ENCODE measurements around the gene CNTNAP2. TPM values are rescaled to one million over a fixed set of nuclear protein-coding genes. Genes with fewer than 3 reads are reported as not detected.

The CNTNAP2 gene
- total RNA-seq, 4 donors from 2014 or later, result 0.91 to 16.0 TPM; not detected in 2

GRCh38 chr7:146764458-146764857 lies 647.9 kb downstream of the CNTNAP2 start:
- Histone ChIP-seq H3K27me3 (no peaks in the 10 kb centered on the region), H3K36me3 (no peaks in the 10 kb centered on the region), H3K4me3 (no peak overlapping the region), H3K27ac (no peak overlapping the region), H3K9me3 (no peaks in the 10 kb centered on the region), H3K4me1 (no peaks in the 10 kb centered on the region)
- TF ChIP-seq POLR2A (IDR thresholded peaks at IDR 0.05) (no peak), CTCF (IDR thresholded peaks at IDR 0.05) (no peak)
- no peak for DNase-seq
- intact Hi-C loops (cut with DNase I; ENCODE audit: low total_unique reads), result no loop called here

- Histone ChIP-seq H3K27ac (no peak overlapping the region), H3K4me1 (no peaks in the 10 kb centered on the region), H3K4me3 (no peak overlapping the region), H3K36me3 (no peaks in the 10 kb centered on the region), H3K27me3 (no peaks in the 10 kb centered on the region), H3K9me3 (no peaks in the 10 kb centered on the region)
- intact Hi-C loops (cut with DNase I; ENCODE audit: low total_unique reads), result no loop called here
- no peak for TF ChIP-seq CTCF (IDR thresholded peaks at IDR 0.05)
- no peak for TF ChIP-seq POLR2A (IDR thresholded peaks at IDR 0.05)
- no peak for DNase-seq
Observed at GRCh38 chr7:146768957-146769356, 652.4 kb downstream of the CNTNAP2 start.

GRCh38 chr7:146772601-146773000 lies 656.0 kb downstream of the CNTNAP2 start:
- Histone ChIP-seq H3K4me1 (no peaks in the 10 kb centered on the region), H3K9me3 (no peaks in the 10 kb centered on the region), H3K27me3 (no peaks in the 10 kb centered on the region), H3K4me3 (no peak overlapping the region), H3K27ac (no peak overlapping the region), H3K36me3 (no peaks in the 10 kb centered on the region)
- intact Hi-C loops (cut with DNase I; ENCODE audit: low total_unique reads), result no loop called here
- no peak for DNase-seq
- TF ChIP-seq POLR2A (IDR thresholded peaks at IDR 0.05) (no peak), CTCF (IDR thresholded peaks at IDR 0.05) (no peak)

- Histone ChIP-seq H3K27me3 (no peaks in the 10 kb centered on the region), H3K4me1 (no peaks in the 10 kb centered on the region), H3K9me3 (no peaks in the 10 kb centered on the region), H3K36me3 (no peaks in the 10 kb centered on the region), H3K4me3 (no peak overlapping the region), H3K27ac (no peak overlapping the region)
- DNase-seq, result no peak
- no peak for TF ChIP-seq CTCF (IDR thresholded peaks at IDR 0.05)
- no peak for TF ChIP-seq POLR2A (IDR thresholded peaks at IDR 0.05)
- intact Hi-C loops (cut with DNase I; ENCODE audit: low total_unique reads), result no loop called here
Observed at GRCh38 chr7:146773506-146773905, 656.9 kb downstream of the CNTNAP2 start.

- H3K4me1 ChIP-seq, result no peaks in the 10 kb centered on the region
- H3K4me3 ChIP-seq, result no peak overlapping the region
- no peak for DNase-seq
- H3K27ac ChIP-seq, result no peak overlapping the region
- no peaks in the 10 kb centered on the region for H3K27me3 ChIP-seq
- H3K9me3 ChIP-seq, result no peaks in the 10 kb centered on the region
- no peak for TF ChIP-seq POLR2A (IDR thresholded peaks at IDR 0.05)
- TF ChIP-seq CTCF (IDR thresholded peaks at IDR 0.05), result no peak
- intact Hi-C loops (cut with DNase I; ENCODE audit: low total_unique reads), result no loop called here
- H3K36me3 ChIP-seq, result no peaks in the 10 kb centered on the region
Observed at GRCh38 chr7:146781352-146782116, 664.9 kb downstream of the CNTNAP2 start.

Data from uterus (tissue), 4 donors.